Measurements from ENCODE around the gene NHSL2. TPM values are rescaled to one million over a fixed set of nuclear protein-coding genes. Genes with fewer than 3 reads are reported as not detected.

Gene NHSL2
- total RNA-seq, 1 donor from 2014 or later: 57.6 TPM

DNA sequence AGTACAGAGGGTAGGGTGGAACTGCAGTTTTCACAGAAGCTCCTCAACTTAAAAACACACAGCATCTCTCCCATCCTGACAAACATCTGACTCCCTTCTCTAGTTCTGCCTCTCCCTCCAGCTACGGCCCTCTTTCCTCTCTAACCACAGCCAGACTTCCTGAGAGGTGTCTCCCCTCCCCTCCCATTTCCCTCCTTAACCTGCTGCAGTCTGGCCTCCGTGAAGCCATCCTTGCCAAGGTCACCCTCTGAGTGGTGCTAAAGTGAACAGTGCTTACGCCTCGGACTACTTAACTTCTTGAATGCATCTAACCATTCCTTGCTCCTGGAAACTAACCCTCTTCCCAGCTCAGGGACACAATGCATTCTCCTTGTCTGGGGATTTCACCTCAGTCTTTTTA is 167.8 kb downstream of the NHSL2 start:
- TF ChIP-seq, protein P1, sequence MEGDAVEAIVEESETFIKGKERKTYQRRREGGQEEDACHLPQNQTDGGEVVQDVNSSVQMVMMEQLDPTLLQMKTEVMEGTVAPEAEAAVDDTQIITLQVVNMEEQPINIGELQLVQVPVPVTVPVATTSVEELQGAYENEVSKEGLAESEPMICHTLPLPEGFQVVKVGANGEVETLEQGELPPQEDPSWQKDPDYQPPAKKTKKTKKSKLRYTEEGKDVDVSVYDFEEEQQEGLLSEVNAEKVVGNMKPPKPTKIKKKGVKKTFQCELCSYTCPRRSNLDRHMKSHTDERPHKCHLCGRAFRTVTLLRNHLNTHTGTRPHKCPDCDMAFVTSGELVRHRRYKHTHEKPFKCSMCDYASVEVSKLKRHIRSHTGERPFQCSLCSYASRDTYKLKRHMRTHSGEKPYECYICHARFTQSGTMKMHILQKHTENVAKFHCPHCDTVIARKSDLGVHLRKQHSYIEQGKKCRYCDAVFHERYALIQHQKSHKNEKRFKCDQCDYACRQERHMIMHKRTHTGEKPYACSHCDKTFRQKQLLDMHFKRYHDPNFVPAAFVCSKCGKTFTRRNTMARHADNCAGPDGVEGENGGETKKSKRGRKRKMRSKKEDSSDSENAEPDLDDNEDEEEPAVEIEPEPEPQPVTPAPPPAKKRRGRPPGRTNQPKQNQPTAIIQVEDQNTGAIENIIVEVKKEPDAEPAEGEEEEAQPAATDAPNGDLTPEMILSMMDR (IDR thresholded peaks at IDR 0.05; ENCODE audit: unreplicated experiment): no peak
- Mint-ChIP-seq H3K4me3 (ENCODE audit: unreplicated experiment) (no peak overlapping the region), H3K36me3 (ENCODE audit: low read depth, unreplicated experiment) (peaks cover 8% of the 10 kb centered on the region), H3K27me3 (ENCODE audit: unreplicated experiment) (peaks cover 13% of the 10 kb centered on the region), H3K27ac (ENCODE audit: unreplicated experiment) (peak overlapping the region; percentile 99), H3K4me1 (ENCODE audit: unreplicated experiment) (peaks cover 42% of the 10 kb centered on the region), H3K9me3 (ENCODE audit: unreplicated experiment) (no peaks in the 10 kb centered on the region)
- no peak for DNase-seq (ENCODE audit: low spot score)

DNA sequence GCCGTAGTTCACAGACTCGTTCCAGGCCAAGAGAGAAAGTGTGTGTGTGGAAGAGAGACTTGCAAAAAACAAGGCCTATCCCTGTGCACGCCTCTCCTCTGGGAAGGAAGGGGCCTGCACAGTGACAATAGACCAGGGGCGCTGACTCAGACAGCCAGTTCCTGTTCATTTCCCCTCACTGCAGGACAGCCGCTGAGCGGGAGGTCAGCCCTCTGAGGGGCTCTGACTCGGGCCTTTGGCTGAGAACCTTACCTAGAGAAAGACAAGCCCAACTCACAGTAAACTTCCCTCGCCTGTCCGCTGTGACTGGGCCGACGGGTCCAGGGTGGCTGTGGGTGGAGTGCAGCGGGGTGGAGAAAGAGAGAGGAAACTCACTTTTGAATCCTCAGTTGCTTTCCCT is 169.0 kb downstream of the NHSL2 start:
- Mint-ChIP-seq H3K27ac (ENCODE audit: unreplicated experiment) (peak overlapping the region; percentile 99), H3K36me3 (ENCODE audit: low read depth, unreplicated experiment) (peaks cover 8% of the 10 kb centered on the region), H3K27me3 (ENCODE audit: unreplicated experiment) (peaks cover 13% of the 10 kb centered on the region), H3K9me3 (ENCODE audit: unreplicated experiment) (no peaks in the 10 kb centered on the region), H3K4me3 (ENCODE audit: unreplicated experiment) (peak overlapping the region; percentile 92), H3K4me1 (ENCODE audit: unreplicated experiment) (peaks cover 50% of the 10 kb centered on the region)
- DNase-seq (ENCODE audit: low spot score): peak; percentile 48
- TF ChIP-seq, protein P1 (IDR thresholded peaks at IDR 0.05; ENCODE audit: unreplicated experiment): no peak

DNA sequence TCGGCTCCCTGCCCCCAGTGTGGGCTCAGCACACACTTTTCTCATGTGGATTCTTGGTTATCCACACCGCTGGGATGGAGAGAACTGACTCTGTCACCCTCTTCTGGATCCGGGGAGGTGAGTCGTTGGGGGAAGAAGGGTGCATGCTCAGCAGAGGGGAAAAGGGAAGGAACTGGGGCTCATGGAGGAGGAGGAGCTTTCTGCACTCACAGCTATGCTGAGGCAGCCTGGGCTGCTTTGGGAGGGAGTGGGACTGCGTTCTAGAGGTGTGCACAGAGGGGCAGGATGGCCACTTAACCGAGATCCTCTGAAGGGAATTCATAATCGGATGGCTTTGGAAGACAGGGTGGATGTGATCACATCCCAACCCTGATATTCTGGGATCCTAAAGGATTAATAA is 169.5 kb downstream of the NHSL2 start:
- H3K27ac Mint-ChIP-seq (ENCODE audit: unreplicated experiment): peak overlapping the region; percentile 99
- peaks cover 8% of the 10 kb centered on the region for H3K36me3 Mint-ChIP-seq (ENCODE audit: low read depth, unreplicated experiment)
- no peak for DNase-seq (ENCODE audit: low spot score)
- TF ChIP-seq, protein P1 (IDR thresholded peaks at IDR 0.05; ENCODE audit: unreplicated experiment): no peak
- H3K9me3 Mint-ChIP-seq (ENCODE audit: unreplicated experiment): no peaks in the 10 kb centered on the region
- H3K27me3 Mint-ChIP-seq (ENCODE audit: unreplicated experiment): peaks cover 15% of the 10 kb centered on the region
- H3K4me1 Mint-ChIP-seq (ENCODE audit: unreplicated experiment): peaks cover 50% of the 10 kb centered on the region
- peak overlapping the region; percentile 92 for H3K4me3 Mint-ChIP-seq (ENCODE audit: unreplicated experiment)

DNA sequence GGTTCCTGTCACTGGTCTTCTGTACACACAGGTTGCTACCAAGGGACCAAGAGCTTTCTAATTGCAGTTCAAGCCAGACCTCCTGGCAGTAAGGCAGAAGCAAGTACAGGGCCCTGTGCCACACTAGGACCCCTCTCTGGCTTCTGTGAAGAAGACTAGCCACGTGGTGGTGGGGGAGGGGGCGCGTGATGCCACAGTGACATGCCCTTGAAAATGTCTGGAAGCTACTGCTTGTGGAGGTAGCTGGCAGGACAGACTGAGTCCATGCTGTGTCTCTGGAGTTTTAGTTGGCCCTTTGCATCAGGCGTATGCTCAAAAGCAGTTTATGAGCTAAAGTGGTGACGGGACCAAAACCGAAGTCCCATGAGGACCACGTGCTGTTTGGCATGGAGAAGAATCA is 170.2 kb downstream of the NHSL2 start:
- Mint-ChIP-seq H3K4me1 (ENCODE audit: unreplicated experiment) (peaks cover 57% of the 10 kb centered on the region), H3K27me3 (ENCODE audit: unreplicated experiment) (peaks cover 12% of the 10 kb centered on the region), H3K4me3 (ENCODE audit: unreplicated experiment) (peak overlapping the region; percentile 92), H3K9me3 (ENCODE audit: unreplicated experiment) (no peaks in the 10 kb centered on the region), H3K36me3 (ENCODE audit: low read depth, unreplicated experiment) (peaks cover 8% of the 10 kb centered on the region), H3K27ac (ENCODE audit: unreplicated experiment) (peak overlapping the region; percentile 99)
- DNase-seq (ENCODE audit: low spot score): no peak
- TF ChIP-seq, protein P1 (IDR thresholded peaks at IDR 0.05; ENCODE audit: unreplicated experiment): no peak

DNA sequence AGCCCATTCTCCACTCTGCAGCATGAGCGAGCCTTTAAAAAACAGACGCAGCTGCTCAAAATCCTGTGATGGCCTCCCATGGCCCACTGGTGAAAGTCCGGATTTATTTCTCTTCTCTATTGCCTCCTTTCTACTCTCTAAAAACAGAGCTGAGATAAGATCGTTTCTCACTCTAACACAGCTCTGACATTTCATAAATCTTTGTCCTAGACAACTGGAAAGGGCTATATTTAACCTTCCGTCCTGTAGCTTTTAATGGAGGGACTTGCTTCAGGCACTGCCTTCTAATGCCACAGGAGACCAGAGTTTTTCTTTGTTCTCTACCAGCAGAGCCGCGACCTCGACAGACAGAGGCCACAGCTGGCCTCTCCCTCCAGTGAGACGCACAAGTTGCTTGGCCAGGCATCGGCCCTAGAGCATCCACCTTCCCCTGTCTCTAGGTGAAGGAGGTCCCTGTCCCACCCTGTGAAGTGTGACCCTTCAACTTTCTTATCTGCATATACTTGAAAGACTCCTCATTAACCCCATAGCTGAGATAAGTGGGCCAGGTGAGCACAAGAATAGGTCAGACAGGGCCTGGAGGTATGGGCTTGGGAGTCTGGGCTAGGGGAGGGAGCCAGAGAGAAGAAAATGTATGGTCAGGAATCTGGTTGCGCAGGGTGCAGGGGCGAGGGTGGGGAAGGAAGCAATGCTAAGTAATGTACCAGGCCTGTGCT is 171.1 kb downstream of the NHSL2 start:
- no peak for DNase-seq (ENCODE audit: low spot score)
- peak overlapping the region; percentile 84 for H3K27ac Mint-ChIP-seq (ENCODE audit: unreplicated experiment)
- peaks cover 58% of the 10 kb centered on the region for H3K4me1 Mint-ChIP-seq (ENCODE audit: unreplicated experiment)
- peaks cover 9% of the 10 kb centered on the region for H3K36me3 Mint-ChIP-seq (ENCODE audit: low read depth, unreplicated experiment)
- H3K9me3 Mint-ChIP-seq (ENCODE audit: unreplicated experiment): no peaks in the 10 kb centered on the region
- TF ChIP-seq, protein P1 (IDR thresholded peaks at IDR 0.05; ENCODE audit: unreplicated experiment): no peak
- peak overlapping the region; percentile 92 for H3K4me3 Mint-ChIP-seq (ENCODE audit: unreplicated experiment)
- H3K27me3 Mint-ChIP-seq (ENCODE audit: unreplicated experiment): peaks cover 12% of the 10 kb centered on the region

All from endothelial cell (in vitro differentiated cells).